ENCODE data around the gene CST5.
"Not testable (repeated sequence)": the region's sequence is repeated elsewhere in the genome, so short reads cannot be mapped to it uniquely, and the experiment has no call there.

Gene CST5

DNA sequence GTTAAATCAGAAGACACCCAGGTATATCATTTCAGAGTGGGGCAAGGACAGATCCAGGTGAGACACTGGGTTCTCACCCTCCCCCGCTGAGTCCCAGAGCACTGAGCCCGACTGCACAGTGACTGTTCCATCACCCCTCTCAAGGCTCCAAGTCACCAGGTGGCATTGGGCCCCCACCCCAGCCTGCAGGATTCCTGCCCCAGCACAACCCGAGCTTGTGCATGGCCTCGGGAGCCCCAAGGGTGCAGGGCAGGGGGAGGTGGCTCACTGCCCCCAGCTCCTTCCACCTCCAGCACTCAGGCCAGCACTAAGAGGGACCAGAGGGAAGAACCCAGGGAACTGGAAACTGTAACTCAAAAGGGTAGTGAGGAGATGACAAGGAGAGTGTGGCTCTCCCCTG, 39.3 kb upstream of the CST5 start:
- no peak overlapping the region for H3K4me3 ChIP-seq (ENCODE audit: low read depth, low read length)
- no peak for TF ChIP-seq MYC (IDR thresholded peaks at IDR 0.05; ENCODE audit: low read depth, low read length)
- no peak for TF ChIP-seq CTCF (IDR thresholded peaks at IDR 0.05; ENCODE audit: low read depth, low read length)
- no peak for TF ChIP-seq POLR2A (IDR thresholded peaks at IDR 0.05; ENCODE audit: extremely low read depth, insufficient read length)
- TF ChIP-seq, protein P1, sequence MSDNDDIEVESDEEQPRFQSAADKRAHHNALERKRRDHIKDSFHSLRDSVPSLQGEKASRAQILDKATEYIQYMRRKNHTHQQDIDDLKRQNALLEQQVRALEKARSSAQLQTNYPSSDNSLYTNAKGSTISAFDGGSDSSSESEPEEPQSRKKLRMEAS (IDR thresholded peaks at IDR 0.05; ENCODE audit: low read depth, low read length): no peak
- no peak for DNase-seq (ENCODE audit: low read depth)

- no peak overlapping the region for H3K4me3 ChIP-seq (ENCODE audit: low read depth, low read length)
- TF ChIP-seq, protein P1 (IDR thresholded peaks at IDR 0.05; ENCODE audit: low read depth, low read length): no peak
- TF ChIP-seq MYC (IDR thresholded peaks at IDR 0.05; ENCODE audit: low read depth, low read length): no peak
- TF ChIP-seq POLR2A (IDR thresholded peaks at IDR 0.05; ENCODE audit: extremely low read depth, insufficient read length): no peak
- no peak for TF ChIP-seq CTCF (IDR thresholded peaks at IDR 0.05; ENCODE audit: low read depth, low read length)
- no peak for DNase-seq (ENCODE audit: low read depth)
Observed at GRCh38 chr20:23918101-23918862, 38.7 kb upstream of the CST5 start.

DNA sequence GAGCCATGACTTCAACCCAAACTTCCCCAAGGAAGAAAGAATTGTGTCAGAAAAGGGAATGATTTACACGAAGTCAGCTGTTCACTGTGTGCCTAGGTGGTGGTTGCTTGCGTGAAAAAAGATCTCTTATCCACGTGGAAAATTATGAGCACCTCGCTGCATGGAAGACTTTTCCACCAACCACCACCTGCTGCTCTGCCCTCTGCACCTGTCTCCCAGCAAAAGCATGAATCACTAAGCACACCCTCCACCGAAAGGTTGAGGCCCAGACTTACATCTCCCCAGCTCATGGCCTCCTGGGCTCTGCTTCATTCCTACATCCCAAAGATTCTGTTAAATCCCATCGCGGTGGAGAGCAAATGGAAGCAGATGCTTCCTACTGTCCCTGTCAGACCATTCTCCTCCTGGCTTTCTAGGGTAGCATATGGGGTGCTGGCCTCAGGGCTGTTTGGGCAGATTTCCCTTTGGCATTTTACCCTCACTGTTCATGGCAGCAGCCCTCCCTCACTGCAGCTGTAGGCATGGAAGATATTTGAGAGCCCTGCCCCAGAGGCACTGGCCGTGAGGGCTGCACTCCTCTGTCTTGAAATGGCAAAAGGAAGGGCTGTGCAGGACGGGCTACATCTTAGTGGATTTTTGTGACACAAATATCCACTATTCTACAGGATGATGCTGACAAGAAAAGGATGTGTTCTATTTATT, 37.6 kb upstream of the CST5 start:
- no peak overlapping the region for H3K4me3 ChIP-seq (ENCODE audit: low read depth, low read length)
- no peak for DNase-seq (ENCODE audit: low read depth)
- TF ChIP-seq MYC (IDR thresholded peaks at IDR 0.05; ENCODE audit: low read depth, low read length): no peak
- TF ChIP-seq CTCF (IDR thresholded peaks at IDR 0.05; ENCODE audit: low read depth, low read length): no peak
- TF ChIP-seq, protein P1 (IDR thresholded peaks at IDR 0.05; ENCODE audit: low read depth, low read length): no peak

DNA sequence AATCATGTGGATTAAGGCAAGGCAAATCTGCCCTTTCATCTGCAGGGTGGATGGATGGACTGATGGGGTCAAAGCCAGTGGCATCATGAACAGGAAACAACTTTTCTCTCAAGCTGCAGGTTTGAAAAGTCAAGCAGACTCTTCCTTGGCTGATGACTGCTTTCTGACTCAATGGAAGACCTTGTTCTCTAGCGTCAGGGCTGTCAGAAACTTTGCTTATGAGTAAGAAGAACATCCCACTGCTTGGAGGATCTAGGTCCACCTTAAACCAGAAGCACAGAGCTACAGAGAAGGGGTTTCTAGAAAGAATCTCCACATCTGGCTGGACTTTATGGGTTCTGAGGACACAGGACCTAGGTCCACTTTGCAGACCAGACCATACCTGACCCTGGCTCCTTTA, 36.3 kb upstream of the CST5 start:
- TF ChIP-seq CTCF (IDR thresholded peaks at IDR 0.05; ENCODE audit: low read depth, low read length): no peak
- TF ChIP-seq MYC (IDR thresholded peaks at IDR 0.05; ENCODE audit: low read depth, low read length): no peak
- TF ChIP-seq POLR2A (IDR thresholded peaks at IDR 0.05; ENCODE audit: extremely low read depth, insufficient read length): no peak
- TF ChIP-seq, protein P1 (IDR thresholded peaks at IDR 0.05; ENCODE audit: low read depth, low read length): no peak
- H3K4me3 ChIP-seq (ENCODE audit: low read depth, low read length): no peak overlapping the region
- no peak for DNase-seq (ENCODE audit: low read depth)

DNA sequence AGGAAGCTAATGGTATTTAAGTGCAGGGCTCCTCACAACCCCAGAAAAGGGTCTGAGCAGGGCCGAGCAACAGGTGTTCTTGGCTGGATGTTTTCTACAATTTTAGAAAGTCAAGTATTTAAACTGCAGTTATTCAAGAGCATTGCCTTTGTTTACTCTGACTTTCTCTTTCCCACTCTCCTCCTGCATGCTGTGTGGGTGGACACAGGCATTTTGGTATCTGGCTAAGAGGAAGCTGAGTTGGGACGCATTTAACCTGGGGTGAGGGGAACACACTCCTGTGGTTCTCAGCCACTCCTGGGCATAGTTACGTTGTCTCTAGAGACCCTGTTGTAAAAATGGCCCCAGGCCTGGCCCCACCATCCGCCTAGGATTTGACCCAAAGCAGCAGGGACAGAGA, 34.9 kb upstream of the CST5 start:
- not testable (repeated sequence) for H3K4me3 ChIP-seq (ENCODE audit: low read depth, low read length); DNase-seq (ENCODE audit: low read depth)

DNA sequence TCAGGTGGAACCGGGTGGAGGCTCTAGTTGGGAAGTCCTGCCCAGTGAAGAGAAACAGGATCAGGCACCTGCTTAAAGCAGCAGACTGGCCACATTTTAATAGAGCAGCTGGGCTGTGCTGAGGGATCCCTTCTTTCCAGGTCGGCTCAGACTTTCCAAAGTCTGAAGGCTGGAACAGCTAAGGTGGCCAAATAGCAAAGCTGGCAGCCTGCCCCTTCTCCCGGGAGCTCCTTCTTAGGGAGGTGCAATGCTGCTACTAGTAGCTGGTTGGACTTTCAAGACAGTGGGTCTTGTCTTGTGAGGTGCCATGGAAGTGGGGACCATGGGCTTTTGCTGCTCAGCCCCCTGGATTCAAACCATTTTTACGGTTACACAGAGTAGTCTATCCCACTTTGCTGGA, 30.7 kb upstream of the CST5 start:
- H3K4me3 ChIP-seq (ENCODE audit: low read depth, low read length): no peak overlapping the region
- DNase-seq (ENCODE audit: low read depth): no peak
- TF ChIP-seq CTCF (IDR thresholded peaks at IDR 0.05; ENCODE audit: low read depth, low read length) (no peak), MYC (IDR thresholded peaks at IDR 0.05; ENCODE audit: low read depth, low read length) (no peak), POLR2A (IDR thresholded peaks at IDR 0.05; ENCODE audit: extremely low read depth, insufficient read length) (no peak)
- TF ChIP-seq, protein P1 (IDR thresholded peaks at IDR 0.05; ENCODE audit: low read depth, low read length): no peak
